ENCODE results near the gene ECE1.
"Not testable (repeated sequence)": the region's sequence is repeated elsewhere in the genome, so short reads cannot be mapped to it uniquely, and the experiment has no call there.

Gene ECE1

GRCh38 chr1:21284206-21285054 lies 5.8 kb downstream of the ECE1 start:
- no peak overlapping the region for H3K4me3 ChIP-seq (ENCODE audit: control insufficient read depth, low read depth, low read length)
- DNase-seq (ENCODE audit: low read depth): no peak
- TF ChIP-seq, protein P1, sequence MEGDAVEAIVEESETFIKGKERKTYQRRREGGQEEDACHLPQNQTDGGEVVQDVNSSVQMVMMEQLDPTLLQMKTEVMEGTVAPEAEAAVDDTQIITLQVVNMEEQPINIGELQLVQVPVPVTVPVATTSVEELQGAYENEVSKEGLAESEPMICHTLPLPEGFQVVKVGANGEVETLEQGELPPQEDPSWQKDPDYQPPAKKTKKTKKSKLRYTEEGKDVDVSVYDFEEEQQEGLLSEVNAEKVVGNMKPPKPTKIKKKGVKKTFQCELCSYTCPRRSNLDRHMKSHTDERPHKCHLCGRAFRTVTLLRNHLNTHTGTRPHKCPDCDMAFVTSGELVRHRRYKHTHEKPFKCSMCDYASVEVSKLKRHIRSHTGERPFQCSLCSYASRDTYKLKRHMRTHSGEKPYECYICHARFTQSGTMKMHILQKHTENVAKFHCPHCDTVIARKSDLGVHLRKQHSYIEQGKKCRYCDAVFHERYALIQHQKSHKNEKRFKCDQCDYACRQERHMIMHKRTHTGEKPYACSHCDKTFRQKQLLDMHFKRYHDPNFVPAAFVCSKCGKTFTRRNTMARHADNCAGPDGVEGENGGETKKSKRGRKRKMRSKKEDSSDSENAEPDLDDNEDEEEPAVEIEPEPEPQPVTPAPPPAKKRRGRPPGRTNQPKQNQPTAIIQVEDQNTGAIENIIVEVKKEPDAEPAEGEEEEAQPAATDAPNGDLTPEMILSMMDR (conservative IDR thresholded peaks at IDR 0.05; ENCODE audit: control insufficient read depth, insufficient read depth, low read depth, low read length): no peak

DNA sequence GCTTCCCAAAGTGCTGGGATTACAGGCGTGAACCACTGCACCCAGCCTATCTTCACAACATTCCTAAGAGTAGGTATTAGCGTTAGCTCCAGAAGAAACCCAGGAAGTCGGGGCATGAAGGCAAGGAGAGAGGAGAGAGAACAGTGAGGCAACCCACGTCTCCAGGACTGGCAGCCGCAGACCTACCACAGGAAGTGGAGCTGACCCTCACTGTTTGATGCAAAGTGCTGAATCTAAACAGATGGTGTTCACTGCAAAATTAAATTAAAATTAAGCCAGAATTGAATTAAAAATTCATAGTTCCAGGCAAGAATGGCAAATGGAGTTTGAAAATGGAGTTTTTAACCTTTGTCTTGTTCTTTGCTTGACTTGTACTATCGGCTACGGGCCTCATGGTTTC lies 6.7 kb downstream of the ECE1 start:
- no peak overlapping the region for H3K4me3 ChIP-seq (ENCODE audit: control insufficient read depth, low read depth, low read length)
- TF ChIP-seq, protein P1 (conservative IDR thresholded peaks at IDR 0.05; ENCODE audit: control insufficient read depth, insufficient read depth, low read depth, low read length): no peak
- no peak for DNase-seq (ENCODE audit: low read depth)

DNA sequence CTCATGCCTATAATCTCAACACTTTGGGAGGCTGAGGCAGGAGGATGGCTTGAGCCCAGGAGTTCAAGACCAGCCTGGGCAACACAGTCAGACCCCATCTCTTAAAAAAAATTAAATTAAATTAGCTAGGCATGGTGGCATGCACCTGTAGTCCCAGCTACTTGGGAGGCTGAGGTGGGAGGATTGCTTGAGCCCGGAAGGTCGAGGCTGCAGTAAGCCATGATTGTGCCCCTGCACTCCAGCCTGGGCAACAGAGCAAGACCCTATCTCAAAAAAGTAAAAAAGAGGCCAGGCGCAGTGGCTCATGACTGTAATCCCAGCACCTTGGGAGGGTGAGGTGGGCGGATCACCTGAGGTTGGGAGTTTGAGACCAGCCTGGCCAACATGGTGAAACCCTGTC lies 8.2 kb downstream of the ECE1 start:
- DNase-seq (ENCODE audit: low read depth); H3K4me3 ChIP-seq (ENCODE audit: control insufficient read depth, low read depth, low read length): not testable (repeated sequence)

- DNase-seq (ENCODE audit: low read depth): no peak
- TF ChIP-seq, protein P1 (conservative IDR thresholded peaks at IDR 0.05; ENCODE audit: control insufficient read depth, insufficient read depth, low read depth, low read length): no peak
- no peak overlapping the region for H3K4me3 ChIP-seq (ENCODE audit: control insufficient read depth, low read depth, low read length)
Observed at GRCh38 chr1:21280482-21280881, 9.8 kb downstream of the ECE1 start.

DNA sequence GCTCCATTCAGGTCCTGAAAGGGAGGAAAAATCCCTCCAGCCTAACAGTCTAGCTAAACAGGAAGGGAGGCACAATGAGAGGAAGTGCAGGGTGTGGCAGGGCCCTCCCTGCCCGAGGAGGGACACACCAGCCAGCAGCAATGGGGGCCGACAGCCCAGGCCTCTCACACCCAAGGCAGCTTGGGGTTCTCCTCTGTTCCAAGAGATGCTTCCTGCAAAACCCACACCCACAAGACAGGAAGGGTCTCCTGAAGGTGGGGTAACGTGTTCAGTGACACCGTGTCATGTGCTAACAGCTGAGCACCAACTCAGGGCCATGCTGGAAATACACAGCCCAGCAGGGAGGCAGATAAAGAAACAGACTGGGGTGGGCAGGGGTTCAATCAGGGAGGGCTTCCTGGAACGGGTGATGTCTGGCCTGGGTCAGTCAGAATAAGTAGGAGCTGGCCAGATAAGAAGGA lies 10.2 kb downstream of the ECE1 start:
- DNase-seq (ENCODE audit: low read depth): no peak
- no peak overlapping the region for H3K4me3 ChIP-seq (ENCODE audit: control insufficient read depth, low read depth, low read length)
- TF ChIP-seq, protein P1 (conservative IDR thresholded peaks at IDR 0.05; ENCODE audit: control insufficient read depth, insufficient read depth, low read depth, low read length): no peak

- H3K4me3 ChIP-seq (ENCODE audit: control insufficient read depth, low read depth, low read length): no peak overlapping the region
- DNase-seq (ENCODE audit: low read depth): peak; percentile 45
- TF ChIP-seq, protein P1 (conservative IDR thresholded peaks at IDR 0.05; ENCODE audit: control insufficient read depth, insufficient read depth, low read depth, low read length): no peak
Observed at GRCh38 chr1:21278860-21279845, 11.1 kb downstream of the ECE1 start.
